Upper lobe of right lung (tissue), 1 donor: ENCODE results near the gene KDM6A. TPM values are rescaled to one million over a fixed set of nuclear protein-coding genes. Genes with fewer than 3 reads are reported as not detected.

Source experiments
- ATAC-seq: fragments of 200-7000 bp; cut with Tn5 transposase; one replicate; pipeline ENCODE4 v1.9.1; 2020; ENCODE audit warnings: mild to moderate bottlenecking, moderate library complexity
- DNase-seq: peaks from one replicate; pipeline ENCODE4 v3.0.0-alpha.2; 2020
- H3K27ac ChIP-seq: fragments of 200-600 bp; one replicate; pipeline ENCODE4 v1.8.0; 2022
- H3K27me3 ChIP-seq: fragments of 200-600 bp; one replicate; pipeline ENCODE4 v1.8.0; 2022; ENCODE audit warnings: mild to moderate bottlenecking
- H3K36me3 ChIP-seq: fragments of 200-600 bp; one replicate; pipeline ENCODE4 v1.8.0; 2022
- H3K4me1 ChIP-seq: fragments of 200-600 bp; one replicate; pipeline ENCODE4 v1.8.0; 2022
- H3K4me3 ChIP-seq: fragments of 200-600 bp; one replicate; pipeline ENCODE4 v1.8.0; 2022; ENCODE audit warnings: mild to moderate bottlenecking
- H3K9me3 ChIP-seq: fragments of 200-600 bp; one replicate; pipeline ENCODE4 v1.8.0; 2022
- CTCF ChIP-seq: fragments of 200-600 bp; IDR thresholded peaks from one replicate; pipeline ENCODE4 v1.8.0; 2022; ENCODE audit warnings: antibody characterized with exemption
- intact Hi-C: fragments of 100-400 bp; cut with DNase I; formaldehyde crosslinking; loops from one replicate; pipeline ENCODE4 v1.11.0; 2022
- total RNA-seq: library from RNA; stranded (reverse); fragmentation: NEBNext Ultra II Directional; extraction: Animal tissue kit (Norgen Biotek cat#: 25700); gene quantifications from one replicate; pipeline ENCODE4 v1.2.1, GENCODE V29; 2021
- donor health status: DM: no; HTN: yes; CAD: no; lungs with severe emphysema.

Gene KDM6A
- total RNA-seq, 1 donor from 2014 or later, result 24.7 TPM

- Histone ChIP-seq H3K27me3 (no peaks in the 10 kb centered on the region), H3K4me1 (no peaks in the 10 kb centered on the region), H3K9me3 (no peaks in the 10 kb centered on the region), H3K27ac (no peak overlapping the region), H3K36me3 (no peaks in the 10 kb centered on the region), H3K4me3 (no peak overlapping the region)
- ATAC-seq (no peak), DNase-seq (no peak)
- intact Hi-C loops, result no loop called here
- TF ChIP-seq CTCF, result no peak
Observed at GRCh38 chrX:44891642-44892041, 18.7 kb downstream of the KDM6A start.

- DNase-seq, result no peak
- no peaks in the 10 kb centered on the region for H3K9me3 ChIP-seq
- no peaks in the 10 kb centered on the region for H3K27me3 ChIP-seq
- no peaks in the 10 kb centered on the region for H3K36me3 ChIP-seq
- H3K4me3 ChIP-seq, result no peak overlapping the region
- intact Hi-C loops, result no loop called here
- H3K4me1 ChIP-seq, result peaks cover 4% of the 10 kb centered on the region
- no peak for ATAC-seq
- H3K27ac ChIP-seq, result no peak overlapping the region
- no peak for TF ChIP-seq CTCF
Observed at GRCh38 chrX:44896876-44897186, 23.8 kb downstream of the KDM6A start.

GRCh38 chrX:44897539-44897938 lies 24.6 kb downstream of the KDM6A start:
- H3K4me3 ChIP-seq, result no peak overlapping the region
- ATAC-seq, result no peak
- no peak for TF ChIP-seq CTCF

GRCh38 chrX:44898411-44899221 lies 25.6 kb downstream of the KDM6A start:
- DNase-seq (no peak), ATAC-seq (no peak)
- no peak overlapping the region for H3K27ac ChIP-seq
- no peak overlapping the region for H3K4me3 ChIP-seq
- intact Hi-C loops, result no loop called here
- H3K36me3 ChIP-seq, result no peaks in the 10 kb centered on the region
- no peaks in the 10 kb centered on the region for H3K27me3 ChIP-seq
- H3K9me3 ChIP-seq, result no peaks in the 10 kb centered on the region
- no peak for TF ChIP-seq CTCF
- H3K4me1 ChIP-seq, result peaks cover 4% of the 10 kb centered on the region

More at GRCh38 chrX:44897539-44897938, 24.6 kb downstream of the KDM6A start:
- no peaks in the 10 kb centered on the region for H3K36me3 ChIP-seq
- H3K27me3 ChIP-seq, result no peaks in the 10 kb centered on the region
- intact Hi-C loops, result no loop called here
- no peaks in the 10 kb centered on the region for H3K9me3 ChIP-seq
- H3K4me1 ChIP-seq, result peaks cover 4% of the 10 kb centered on the region
- no peak for DNase-seq
- H3K27ac ChIP-seq, result no peak overlapping the region

- H3K27me3 ChIP-seq, result no peaks in the 10 kb centered on the region
- H3K4me1 ChIP-seq, result peaks cover 8% of the 10 kb centered on the region
- H3K36me3 ChIP-seq, result no peaks in the 10 kb centered on the region
- intact Hi-C loops, result no loop called here
- TF ChIP-seq CTCF, result no peak
- no peak overlapping the region for H3K27ac ChIP-seq
- no peak for DNase-seq
- H3K4me3 ChIP-seq, result no peak overlapping the region
- ATAC-seq, result no peak
- no peaks in the 10 kb centered on the region for H3K9me3 ChIP-seq
Observed at GRCh38 chrX:44899946-44900345, 27.0 kb downstream of the KDM6A start.

GRCh38 chrX:44903107-44903506 lies 30.1 kb downstream of the KDM6A start:
- ATAC-seq (no peak), DNase-seq (no peak)
- no peak overlapping the region for H3K27ac ChIP-seq
- intact Hi-C loops, result no loop called here
- no peaks in the 10 kb centered on the region for H3K9me3 ChIP-seq
- no peaks in the 10 kb centered on the region for H3K36me3 ChIP-seq
- H3K4me3 ChIP-seq, result no peak overlapping the region
- TF ChIP-seq CTCF, result no peak
- peaks cover 11% of the 10 kb centered on the region for H3K4me1 ChIP-seq
- no peaks in the 10 kb centered on the region for H3K27me3 ChIP-seq
